SK-N-SH treated with all-trans-retinoic acid at 6 μM for 48 hours (cell line): ENCODE results near the gene SLC6A15.

Source experiments
- BACH2 ChIP-seq: fragments of 250-450 bp; sonication (Bioruptor Pico); IDR thresholded peaks from 2 replicates; pipeline ENCODE4 v1.9.0; 2021; ENCODE audit warnings: mild to moderate bottlenecking, borderline replicate concordance
- CREB5 ChIP-seq: fragments of 250-450 bp; sonication (Bioruptor Pico); IDR thresholded peaks from 2 replicates; pipeline ENCODE4 v1.5.1; 2020; ENCODE audit warnings: low read depth, mild to moderate bottlenecking, moderate library complexity
- CSDC2 ChIP-seq: fragments of 250-450 bp; sonication (Bioruptor Pico); IDR thresholded peaks from 2 replicates; pipeline ENCODE4 v1.5.0; 2020; ENCODE audit warnings: mild to moderate bottlenecking, moderate library complexity
- ESRRG ChIP-seq: fragments of 250-450 bp; sonication (Bioruptor Pico); IDR thresholded peaks from 2 replicates; pipeline ENCODE4 v1.6.1; 2021; ENCODE audit warnings: mild to moderate bottlenecking
- GLIS3 ChIP-seq: fragments of 250-450 bp; sonication (Bioruptor Pico); IDR thresholded peaks from 2 replicates; pipeline ENCODE4 v1.5.0; 2020; ENCODE audit warnings: mild to moderate bottlenecking, moderate library complexity
- OSR1 ChIP-seq: fragments of 250-450 bp; sonication (Bioruptor Pico); IDR thresholded peaks from 2 replicates; pipeline ENCODE4 v1.8.0; 2022; ENCODE audit warnings: moderate library complexity, mild to moderate bottlenecking, inconsistent platforms
- PATZ1 ChIP-seq: fragments of 250-450 bp; sonication (Bioruptor Pico); IDR thresholded peaks from 2 replicates; pipeline ENCODE4 v1.8.0; 2020; ENCODE audit warnings: mild to moderate bottlenecking, moderate library complexity, borderline replicate concordance
- POU6F1 ChIP-seq: fragments of 250-450 bp; sonication (Bioruptor Pico); IDR thresholded peaks from 2 replicates; pipeline ENCODE4 v1.8.0; 2021; ENCODE audit warnings: low read depth, mild to moderate bottlenecking, moderate library complexity, borderline replicate concordance
- TSHZ2 ChIP-seq: fragments of 250-450 bp; sonication (Bioruptor Pico); IDR thresholded peaks from 2 replicates; pipeline ENCODE4 v1.5.0; 2020; ENCODE audit warnings: mild to moderate bottlenecking, moderate library complexity
- ZC3H10 ChIP-seq: fragments of 250-450 bp; sonication (Bioruptor Pico); IDR thresholded peaks from 2 replicates; pipeline ENCODE4 v1.5.1; 2021; ENCODE audit warnings: mild to moderate bottlenecking, moderate library complexity
- ZFP3 ChIP-seq: fragments of 250-450 bp; sonication (Bioruptor Pico); IDR thresholded peaks from 2 replicates; pipeline ENCODE4 v1.5.0; 2020; ENCODE audit warnings: mild to moderate bottlenecking, moderate library complexity

GRCh38 chr12:84841591-84841990, 71.0 kb downstream of the SLC6A15 start:
- TF ChIP-seq TSHZ2 (CRISPR knock-in tag) (no peak), GLIS3 (CRISPR knock-in tag) (no peak), ZFP3 (CRISPR knock-in tag) (no peak), CSDC2 (no peak), ESRRG (CRISPR knock-in tag) (no peak), POU6F1 (no peak), CREB5 (CRISPR knock-in tag) (no peak), ZC3H10 (CRISPR knock-in tag) (no peak), BACH2 (CRISPR knock-in tag) (no peak), OSR1 (CRISPR knock-in tag) (no peak), PATZ1 (CRISPR knock-in tag) (no peak)
